Keratinocyte (primary cell): ENCODE data around the gene RYR2.

Experiments
- EZH2 ChIP-seq: IDR thresholded peaks from one replicate; pipeline ENCODE4 v1.6.1; 2012; ENCODE audit warnings: inconsistent platforms, mild to moderate bottlenecking, low read length, moderate library complexity
- TF ChIP-seq, protein P1 (sequence below), 3 experiments: IDR thresholded peaks in 1 of 3; conservative IDR thresholded peaks in 1 of 3; optimal IDR thresholded peaks in 1 of 3; 2 replicates in 2 of 3; 3 replicates in 1 of 3; pipeline versions ENCODE3 to v1.5.1; 2011; ENCODE audit warnings: low read length in 3 of 3, mild to moderate bottlenecking in 3 of 3, moderate library complexity in 2 of 3, control low read depth in 1 of 3, inconsistent platforms in 1 of 3; ENCODE audit not compliant: insufficient read depth in 2 of 3; ENCODE audit errors: extremely low read depth in 1 of 3

DNA sequence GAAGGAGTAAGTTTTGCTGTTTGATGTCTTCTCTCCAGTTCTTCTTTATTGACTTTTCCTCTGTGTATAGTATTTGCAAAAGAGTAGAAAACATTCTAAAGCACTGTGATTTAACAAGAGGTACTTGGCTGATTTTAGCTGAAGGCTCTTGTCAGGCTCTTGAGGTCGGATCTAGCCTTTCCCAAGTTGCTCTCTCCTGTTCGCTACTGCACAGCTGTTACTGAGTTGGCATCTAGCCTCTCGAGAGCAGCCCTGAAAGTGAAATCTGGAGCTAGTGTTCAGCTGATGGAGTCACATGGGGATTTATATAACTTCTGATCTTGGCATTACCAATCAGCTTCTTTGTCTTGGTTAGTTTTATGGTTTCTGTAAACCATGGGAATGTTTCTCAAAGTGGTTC is 193.1 kb downstream of the RYR2 start:
- no peak for TF ChIP-seq EZH2
- TF ChIP-seq, protein P1, sequence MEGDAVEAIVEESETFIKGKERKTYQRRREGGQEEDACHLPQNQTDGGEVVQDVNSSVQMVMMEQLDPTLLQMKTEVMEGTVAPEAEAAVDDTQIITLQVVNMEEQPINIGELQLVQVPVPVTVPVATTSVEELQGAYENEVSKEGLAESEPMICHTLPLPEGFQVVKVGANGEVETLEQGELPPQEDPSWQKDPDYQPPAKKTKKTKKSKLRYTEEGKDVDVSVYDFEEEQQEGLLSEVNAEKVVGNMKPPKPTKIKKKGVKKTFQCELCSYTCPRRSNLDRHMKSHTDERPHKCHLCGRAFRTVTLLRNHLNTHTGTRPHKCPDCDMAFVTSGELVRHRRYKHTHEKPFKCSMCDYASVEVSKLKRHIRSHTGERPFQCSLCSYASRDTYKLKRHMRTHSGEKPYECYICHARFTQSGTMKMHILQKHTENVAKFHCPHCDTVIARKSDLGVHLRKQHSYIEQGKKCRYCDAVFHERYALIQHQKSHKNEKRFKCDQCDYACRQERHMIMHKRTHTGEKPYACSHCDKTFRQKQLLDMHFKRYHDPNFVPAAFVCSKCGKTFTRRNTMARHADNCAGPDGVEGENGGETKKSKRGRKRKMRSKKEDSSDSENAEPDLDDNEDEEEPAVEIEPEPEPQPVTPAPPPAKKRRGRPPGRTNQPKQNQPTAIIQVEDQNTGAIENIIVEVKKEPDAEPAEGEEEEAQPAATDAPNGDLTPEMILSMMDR (optimal IDR thresholded peaks at IDR 0.05 in 1 of 3, IDR thresholded peaks at IDR 0.05 in 1 of 3, conservative IDR thresholded peaks at IDR 0.05 in 1 of 3; ENCODE audit: extremely low read depth in 1 of 3, insufficient read depth in 2 of 3, low read length in 3 of 3): no peak
